HCT116 (cell line): ENCODE results near the gene FOXA2. TPM values are rescaled to one million over a fixed set of nuclear protein-coding genes. Genes with fewer than 3 reads are reported as not detected.

Experiments used
- ATAC-seq: fragments of 200-7000 bp; cut with Tn5 transposase; 2 replicates; pipeline ENCODE4 v1.9.1; 2020; ENCODE audit warnings: mild to moderate bottlenecking, moderate library complexity
- BruUV-seq: library from RNA; stranded (reverse); fragments of 400-500 nt; replicated peaks from 2 replicates; lab custom pipeline; 2021; lab: Mats Ljungman, UMichigan
- CTCF ChIA-PET: fragments of 300-600 bp; sonication (Branson Sonifier 250); formaldehyde crosslinking; loops from one replicate; lab custom pipeline; 2021; ENCODE audit warnings: antibody characterized with exemption; lab: Charles Lee
- POLR2A ChIA-PET: fragments of 300-600, 350-600 bp; sonication (Branson Sonifier 250); formaldehyde crosslinking; loops from one replicate; lab custom pipeline; 2021; ENCODE audit warnings: antibody characterized with exemption; lab: Charles Lee
- RAD21 ChIA-PET, 2 experiments: fragments of 300-600 bp; sonication (Branson Sonifier 250); formaldehyde crosslinking; loops; one replicate each; lab custom pipeline; 2023; ENCODE audit warnings: low total read pairs in 2 of 2; ENCODE audit not compliant: uncharacterized antibody in 2 of 2, unreplicated experiment in 2 of 2, low non-redundant PET in 1 of 2; lab: Charles Lee
- DNase-seq: peaks from one replicate; pipeline ENCODE4 v3.0.0-alpha.2; 2010; ENCODE audit warnings: low read depth, low spot score
- H2AFZ ChIP-seq: fragments of 200-600 bp; shearing (Covaris generic), sonication (generic); 2 replicates; pipeline ENCODE4 v1.6.1; 2017; ENCODE audit warnings: low read depth, mixed run types, mixed read lengths, antibody characterized with exemption, low read length; ENCODE audit not compliant: poor library complexity, severe bottlenecking
- H3K27ac ChIP-seq: 2 replicates; pipeline ENCODE4 v1.5.1; 2012; ENCODE audit warnings: low read depth, low read length
- H3K27me3 ChIP-seq: fragments of 200-600 bp; sonication (generic); 2 replicates; pipeline ENCODE4 v1.6.1; 2016; ENCODE audit warnings: mixed run types, low read length, mixed read lengths; ENCODE audit not compliant: insufficient read depth
- H3K36me3 ChIP-seq, 2 experiments: fragments of 200-500 bp in 1 of 2; fragments of 200-600 bp in 1 of 2; sonication (Bioruptor generic) in 1 of 2; sonication (generic) in 1 of 2; 2 replicates each; pipeline versions ENCODE4 v1.5.1 to v1.6.1; 2014 to 2016; ENCODE audit warnings: low read length in 2 of 2, inconsistent platforms in 1 of 2, mixed read lengths in 1 of 2, mixed run types in 1 of 2; ENCODE audit not compliant: insufficient read depth in 2 of 2, control insufficient read depth in 1 of 2
- H3K4me1 ChIP-seq, 2 experiments: fragments of 200-600 bp in 1 of 2; sonication (generic) in 1 of 2; 2 replicates each; pipeline versions ENCODE4 v1.5.1 to v1.6.1; 2012 to 2017; ENCODE audit warnings: low read length in 2 of 2, inconsistent platforms in 1 of 2, mild to moderate bottlenecking in 1 of 2, mixed read lengths in 1 of 2, mixed run types in 1 of 2, moderate library complexity in 1 of 2; ENCODE audit not compliant: insufficient read depth in 2 of 2, control insufficient read depth in 1 of 2
- H3K4me2 ChIP-seq: fragments of 200-600 bp; sonication (generic); 2 replicates; pipeline ENCODE4 v1.6.1; 2017; ENCODE audit warnings: mixed run types, low read length, mixed read lengths
- H3K4me3 ChIP-seq, 2 experiments: fragments of 200-600 bp in 1 of 2; sonication (generic) in 1 of 2; replicated peaks in 1 of 2; 2 replicates each; pipeline ENCODE4 v1.5.1; 2011 to 2016; ENCODE audit warnings: low read length in 2 of 2, control low read depth in 1 of 2, low read depth in 1 of 2, mild to moderate bottlenecking in 1 of 2, mixed read lengths in 1 of 2, mixed run types in 1 of 2
- H3K79me2 ChIP-seq: fragments of 200-600 bp; sonication (generic); 2 replicates; pipeline ENCODE4 v1.6.1; 2017; ENCODE audit warnings: mild to moderate bottlenecking, mixed run types, low read length, moderate library complexity, mixed read lengths; ENCODE audit not compliant: insufficient read depth
- H3K9ac ChIP-seq: fragments of 200-600 bp; sonication (generic); 2 replicates; pipeline ENCODE4 v1.6.1; 2016; ENCODE audit warnings: low read length, mixed read lengths
- H3K9me2 ChIP-seq: fragments of 200-600 bp; sonication (generic), shearing (Covaris generic); 2 replicates; pipeline ENCODE4 v1.6.1; 2017; ENCODE audit warnings: mixed run types, mild to moderate bottlenecking, moderate library complexity; ENCODE audit not compliant: insufficient read depth
- H3K9me3 ChIP-seq, 2 experiments: fragments of 200-500 bp in 1 of 2; fragments of 200-600 bp in 1 of 2; sonication (Bioruptor generic) in 1 of 2; sonication (generic) in 1 of 2; 2 replicates each; pipeline ENCODE4 v1.6.1; 2014 to 2017; ENCODE audit warnings: low read length in 2 of 2, mixed read lengths in 2 of 2, inconsistent platforms in 1 of 2, low read depth in 1 of 2, mild to moderate bottlenecking in 1 of 2, mixed run types in 1 of 2, moderate library complexity in 1 of 2; ENCODE audit not compliant: control insufficient read depth in 1 of 2, insufficient read depth in 1 of 2
- H4K20me1 ChIP-seq: fragments of 200-600 bp; sonication (generic), shearing (Covaris generic); 2 replicates; pipeline ENCODE4 v1.6.1; 2017; ENCODE audit warnings: mixed run types, mild to moderate bottlenecking, moderate library complexity; ENCODE audit not compliant: insufficient read depth
- ATF3 ChIP-seq: IDR thresholded peaks from 2 replicates; pipeline ENCODE4 v1.6.1; 2012
- CEBPB ChIP-seq: IDR thresholded peaks from 2 replicates; pipeline ENCODE4 v1.6.1; 2012; ENCODE audit warnings: low read depth
- CTCF ChIP-seq, 3 experiments: fragments of 200-600 bp in 1 of 3; sonication (generic) in 1 of 3; IDR thresholded peaks in 2 of 3; conservative IDR thresholded peaks in 1 of 3; 2 replicates each; pipeline ENCODE4 v1.5.1; 2012 to 2017; ENCODE audit warnings: low read depth in 2 of 3, low read length in 2 of 3, antibody characterized with exemption in 1 of 3, borderline replicate concordance in 1 of 3, control low read depth in 1 of 3, mild to moderate bottlenecking in 1 of 3, mixed read lengths in 1 of 3, mixed run types in 1 of 3, moderate library complexity in 1 of 3; ENCODE audit not compliant: insufficient read depth in 1 of 3
- EZH2 ChIP-seq: fragments of 200-600 bp; sonication (generic); IDR thresholded peaks from 2 replicates; pipeline ENCODE4 v1.6.1; 2017; ENCODE audit warnings: antibody characterized with exemption, mixed run types
- EZH2phosphoT487 ChIP-seq: fragments of 200-600 bp; IDR thresholded peaks from 2 replicates; pipeline ENCODE4 v1.6.1; 2018; ENCODE audit warnings: antibody characterized with exemption, borderline replicate concordance
- JUND ChIP-seq: IDR thresholded peaks from 2 replicates; pipeline ENCODE4 v1.6.1; 2012
- RAD21 ChIP-seq: IDR thresholded peaks from 2 replicates; pipeline ENCODE4 v1.6.1; 2012; ENCODE audit warnings: low read depth, mild to moderate bottlenecking
- REST ChIP-seq: IDR thresholded peaks from 2 replicates; pipeline ENCODE4 v1.6.1; 2012; ENCODE audit warnings: low read depth
- SIN3A ChIP-seq: IDR thresholded peaks from 2 replicates; pipeline ENCODE4 v1.6.1; 2012; ENCODE audit warnings: low read depth
- ZFX ChIP-seq: fragments of 450-650 bp; IDR thresholded peaks from 2 replicates; pipeline ENCODE4 v1.6.1; 2017
- intact Hi-C: fragments of 100-400 bp; cut with micrococcal nuclease; formaldehyde crosslinking; loops from 2 replicates; pipeline ENCODE4 v1.10.0; 2022
- total RNA-seq: library from RNA; stranded (reverse); gene quantifications from one replicate; pipeline ENCODE4 v1.2.1, GENCODE V29; 2021; ENCODE audit not compliant: unreplicated experiment
- TF ChIP-seq, protein P1 (sequence below): IDR thresholded peaks from 2 replicates; pipeline ENCODE4 v1.6.1; 2012

FOXA2 gene
- total RNA-seq, 1 experiment from 2014 or later, result 0.10 TPM

- Histone ChIP-seq H3K36me3 (no peaks in the 10 kb centered on the region), H3K27me3 (peaks cover 36% of the 10 kb centered on the region), H2AFZ (no peak overlapping the region), H3K9ac (no peak overlapping the region), H3K9me3 (no peaks in the 10 kb centered on the region), H3K9me2 (no peaks in the 10 kb centered on the region), H3K79me2 (no peaks in the 10 kb centered on the region), H3K4me3 (no peak overlapping the region), H3K4me2 (no peak overlapping the region), H4K20me1 (no peaks in the 10 kb centered on the region), H3K4me1 (peaks cover 0 to 7% of the 10 kb centered on the region in 2 experiments; a peak in 1 of 4 replicates), H3K27ac (no peak overlapping the region)
- ATAC-seq (no peak), DNase-seq (no peak)
- ChIA-PET CTCF (no interaction called here), RAD21 (no interaction called here), POLR2A (no interaction called here)
- TF ChIP-seq CEBPB (no peak), CTCF (IDR thresholded peaks at IDR 0.05 in 2 of 3, conservative IDR thresholded peaks at IDR 0.05 in 1 of 3; ENCODE audit: borderline replicate concordance in 1 of 3, insufficient read depth in 1 of 3, low read depth in 2 of 3, low read length in 2 of 3) (no peak), EZH2phosphoT487 (no peak), JUND (no peak), SIN3A (no peak), ZFX (no peak), ATF3 (no peak), RAD21 (no peak), EZH2 (no peak), REST (no peak)
- TF ChIP-seq, protein P1, sequence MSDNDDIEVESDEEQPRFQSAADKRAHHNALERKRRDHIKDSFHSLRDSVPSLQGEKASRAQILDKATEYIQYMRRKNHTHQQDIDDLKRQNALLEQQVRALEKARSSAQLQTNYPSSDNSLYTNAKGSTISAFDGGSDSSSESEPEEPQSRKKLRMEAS, result no peak
- intact Hi-C loops, result no loop called here
- no TSS peak for BruUV-seq
These were observed 32.2 kb upstream of the FOXA2 start for GRCh38 chr20:22616551-22616950.
